DND-41 (cell line): ENCODE data around the gene DCBLD1.

Experiments
- ATAC-seq: fragments of 200-7000 bp; cut with Tn5 transposase; 3 replicates; pipeline ENCODE4 v1.9.1; 2021; ENCODE audit warnings: low read depth; ENCODE audit not compliant: insufficient read depth
- DNase-seq: peaks from one replicate; pipeline ENCODE4 v3.0.0-alpha.2; 2020
- H2AFZ ChIP-seq: 2 replicates; pipeline ENCODE4 v1.6.0; 2012; ENCODE audit warnings: low read depth, low read length
- H3K27ac ChIP-seq: 2 replicates; pipeline ENCODE4 v1.5.1; 2012; ENCODE audit warnings: low read length, inconsistent platforms
- H3K27me3 ChIP-seq: fragments of 200-600 bp; sonication (generic); 2 replicates; pipeline ENCODE4 v1.6.0; 2012; ENCODE audit warnings: low read length, mild to moderate bottlenecking, inconsistent platforms; ENCODE audit not compliant: insufficient read depth, poor library complexity
- H3K36me3 ChIP-seq: 2 replicates; pipeline ENCODE4 v1.5.1; 2012; ENCODE audit warnings: low read length, inconsistent platforms; ENCODE audit not compliant: insufficient read depth
- H3K4me1 ChIP-seq: 2 replicates; pipeline ENCODE4 v1.5.1; 2012; ENCODE audit warnings: mild to moderate bottlenecking, low read length; ENCODE audit not compliant: insufficient read depth
- H3K4me2 ChIP-seq: 2 replicates; pipeline ENCODE4 v1.6.0; 2012; ENCODE audit warnings: mild to moderate bottlenecking, moderate library complexity, low read length, inconsistent platforms; ENCODE audit not compliant: insufficient read depth
- H3K4me3 ChIP-seq, 2 experiments: fragments of 200-600 bp in 1 of 2; shearing (Covaris generic) in 1 of 2; 2 replicates each; pipeline ENCODE4 v1.5.1; 2012 to 2016; ENCODE audit warnings: inconsistent platforms in 2 of 2, low read length in 2 of 2, mild to moderate bottlenecking in 2 of 2, low read depth in 1 of 2, moderate library complexity in 1 of 2
- H3K79me2 ChIP-seq: 2 replicates; pipeline ENCODE4 v1.6.0; 2012; ENCODE audit warnings: low read length, inconsistent platforms; ENCODE audit not compliant: insufficient read depth
- H3K9ac ChIP-seq: 2 replicates; pipeline ENCODE4 v1.6.0; 2012; ENCODE audit warnings: low read depth, mild to moderate bottlenecking, inconsistent platforms, low read length, moderate library complexity
- H3K9me3 ChIP-seq: 2 replicates; pipeline ENCODE4 v1.5.1; 2012; ENCODE audit warnings: low read length, moderate library complexity, mild to moderate bottlenecking, inconsistent platforms; ENCODE audit not compliant: insufficient read depth, severe bottlenecking
- H4K20me1 ChIP-seq: 2 replicates; pipeline ENCODE4 v1.6.0; 2012; ENCODE audit warnings: low read length; ENCODE audit not compliant: insufficient read depth
- EZH2 ChIP-seq: IDR thresholded peaks from 3 replicates; pipeline ENCODE4 v1.6.1; 2012; ENCODE audit warnings: borderline replicate concordance, low read depth, mild to moderate bottlenecking, moderate library complexity, low read length, inconsistent platforms; ENCODE audit not compliant: severe bottlenecking
- TF ChIP-seq, protein P1 (sequence below): IDR thresholded peaks from 2 replicates; pipeline ENCODE4 v1.5.1; 2012; ENCODE audit warnings: borderline replicate concordance, low read length, moderate library complexity, mild to moderate bottlenecking; ENCODE audit not compliant: poor library complexity, severe bottlenecking; ENCODE audit errors: extremely low read depth

DCBLD1 gene

DNA sequence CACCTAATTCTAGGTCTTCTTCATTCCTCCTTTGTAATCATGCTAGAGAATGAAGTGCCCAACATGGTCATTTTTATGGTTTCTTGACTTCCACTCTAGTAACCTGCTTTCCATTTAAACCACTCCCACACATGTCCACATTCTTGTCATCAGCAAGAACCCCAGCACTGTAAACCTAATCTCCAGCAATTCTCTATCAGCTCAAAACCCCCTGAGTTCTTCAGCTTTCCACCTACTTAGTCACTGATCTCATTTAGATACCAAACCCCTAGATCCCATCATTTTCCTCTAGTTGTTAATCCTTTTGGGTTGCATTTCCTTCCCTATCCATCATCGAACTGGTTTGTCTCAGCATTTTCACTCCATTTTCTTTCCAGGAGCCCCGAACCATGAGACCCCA, 70.1 kb downstream of the DCBLD1 start:
- H3K4me2 ChIP-seq = no peak overlapping the region
- ATAC-seq = no peak
- H3K4me1 ChIP-seq = peaks cover 18% of the 10 kb centered on the region
- H3K36me3 ChIP-seq = no peaks in the 10 kb centered on the region
- no peaks in the 10 kb centered on the region for H4K20me1 ChIP-seq
- H3K79me2 ChIP-seq = no peaks in the 10 kb centered on the region
- no peaks in the 10 kb centered on the region for H3K27me3 ChIP-seq
- no peak overlapping the region for H3K27ac ChIP-seq
- no peak overlapping the region for H2AFZ ChIP-seq
- TF ChIP-seq, protein P1, sequence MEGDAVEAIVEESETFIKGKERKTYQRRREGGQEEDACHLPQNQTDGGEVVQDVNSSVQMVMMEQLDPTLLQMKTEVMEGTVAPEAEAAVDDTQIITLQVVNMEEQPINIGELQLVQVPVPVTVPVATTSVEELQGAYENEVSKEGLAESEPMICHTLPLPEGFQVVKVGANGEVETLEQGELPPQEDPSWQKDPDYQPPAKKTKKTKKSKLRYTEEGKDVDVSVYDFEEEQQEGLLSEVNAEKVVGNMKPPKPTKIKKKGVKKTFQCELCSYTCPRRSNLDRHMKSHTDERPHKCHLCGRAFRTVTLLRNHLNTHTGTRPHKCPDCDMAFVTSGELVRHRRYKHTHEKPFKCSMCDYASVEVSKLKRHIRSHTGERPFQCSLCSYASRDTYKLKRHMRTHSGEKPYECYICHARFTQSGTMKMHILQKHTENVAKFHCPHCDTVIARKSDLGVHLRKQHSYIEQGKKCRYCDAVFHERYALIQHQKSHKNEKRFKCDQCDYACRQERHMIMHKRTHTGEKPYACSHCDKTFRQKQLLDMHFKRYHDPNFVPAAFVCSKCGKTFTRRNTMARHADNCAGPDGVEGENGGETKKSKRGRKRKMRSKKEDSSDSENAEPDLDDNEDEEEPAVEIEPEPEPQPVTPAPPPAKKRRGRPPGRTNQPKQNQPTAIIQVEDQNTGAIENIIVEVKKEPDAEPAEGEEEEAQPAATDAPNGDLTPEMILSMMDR = no peak
- TF ChIP-seq EZH2 = no peak
- H3K9ac ChIP-seq = no peak overlapping the region
- H3K9me3 ChIP-seq = no peaks in the 10 kb centered on the region
- no peak overlapping the region for H3K4me3 ChIP-seq
- no peak for DNase-seq

DNA sequence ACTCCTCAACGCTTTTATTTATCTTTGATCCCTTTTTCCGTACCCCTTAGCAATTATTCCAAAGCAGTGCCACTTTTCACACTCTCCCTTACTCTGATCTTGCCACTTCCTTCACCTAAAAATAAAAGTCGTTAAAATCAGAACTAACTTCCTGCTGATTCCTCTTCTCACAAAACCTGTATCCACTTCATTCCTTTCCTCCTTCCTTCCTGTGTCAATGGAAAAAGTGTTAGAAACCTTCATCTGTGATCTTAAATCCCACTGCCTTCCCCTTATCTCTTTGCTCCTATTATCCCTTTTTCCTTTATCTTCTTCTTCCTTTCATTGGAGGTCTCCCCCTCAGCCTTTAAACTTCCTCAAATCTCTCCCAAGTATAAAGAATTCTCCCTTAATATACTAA, 70.7 kb downstream of the DCBLD1 start:
- H3K36me3 ChIP-seq = no peaks in the 10 kb centered on the region
- ATAC-seq (no peak), DNase-seq (no peak)
- no peak overlapping the region for H3K4me2 ChIP-seq
- peaks cover 18% of the 10 kb centered on the region for H3K4me1 ChIP-seq
- H3K27ac ChIP-seq = no peak overlapping the region
- H3K27me3 ChIP-seq = no peaks in the 10 kb centered on the region
- no peaks in the 10 kb centered on the region for H3K79me2 ChIP-seq
- no peak overlapping the region for H3K9ac ChIP-seq
- no peak overlapping the region for H3K4me3 ChIP-seq
- H4K20me1 ChIP-seq = no peaks in the 10 kb centered on the region
- TF ChIP-seq, protein P1 = no peak
- TF ChIP-seq EZH2 = no peak
- H3K9me3 ChIP-seq = no peaks in the 10 kb centered on the region
- H2AFZ ChIP-seq = no peak overlapping the region

DNA sequence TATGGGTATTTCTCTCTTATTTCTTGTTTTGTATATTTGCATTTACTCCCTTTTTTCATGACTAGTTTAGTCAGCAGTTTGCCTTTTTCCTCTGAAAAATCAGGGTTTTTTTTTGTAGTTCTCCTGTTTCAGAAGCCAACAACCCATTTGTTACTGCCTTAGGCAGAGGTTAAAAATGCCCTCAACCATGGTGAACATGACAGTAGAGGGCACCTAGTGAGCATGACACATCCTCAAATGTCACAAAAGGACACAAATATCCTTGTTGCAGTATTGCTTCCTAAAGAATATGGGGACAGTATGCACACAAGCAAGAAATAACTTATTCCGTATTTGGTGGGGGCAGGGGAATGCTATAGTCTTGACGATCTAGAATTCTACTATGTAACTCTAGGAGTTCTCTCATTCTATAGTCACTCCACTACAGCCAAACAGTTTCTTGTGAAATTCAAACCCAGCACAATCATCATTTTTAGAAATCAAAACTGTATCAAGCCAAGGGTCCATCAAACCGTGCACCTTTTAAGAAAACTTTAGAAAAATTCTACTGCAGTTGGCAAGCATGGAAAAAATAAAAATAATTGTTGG, 72.9 kb downstream of the DCBLD1 start:
- Histone ChIP-seq H4K20me1 (no peaks in the 10 kb centered on the region), H3K79me2 (no peaks in the 10 kb centered on the region), H3K36me3 (peaks cover 9% of the 10 kb centered on the region; the same call in 1 of the 2 replicates), H3K27ac (no peak overlapping the region), H3K9ac (no peak overlapping the region), H2AFZ (no peak overlapping the region), H3K9me3 (no peaks in the 10 kb centered on the region), H3K4me2 (no peak overlapping the region), H3K4me1 (no peaks in the 10 kb centered on the region), H3K4me3 (no peak overlapping the region), H3K27me3 (no peaks in the 10 kb centered on the region)
- no peak for TF ChIP-seq EZH2
- TF ChIP-seq, protein P1 = no peak
- DNase-seq = no peak
- ATAC-seq = no peak
